IMR-90 (cell line): ENCODE data around the gene BCL11B. TPM values are rescaled to one million over a fixed set of nuclear protein-coding genes. Genes with fewer than 3 reads are reported as not detected.

Experiments
- ATAC-seq: fragments of 200-7000 bp; cut with Tn5 transposase; 2 replicates; pipeline ENCODE4 v1.9.1; 2020; ENCODE audit warnings: low read depth, mild to moderate bottlenecking, moderate library complexity
- BruUV-seq: library from RNA; stranded (reverse); fragments of 400-500 nt; replicated peaks from 2 replicates; lab custom pipeline; 2021; lab: Mats Ljungman, UMichigan
- CTCF ChIA-PET: fragments of 300-600 bp; formaldehyde crosslinking; extraction: SDS; loops from one replicate; lab custom pipeline; 2021; ENCODE audit warnings: antibody characterized with exemption; lab: Yijun Ruan, JAX
- POLR2A ChIA-PET: fragments of 300-600 bp; sonication (Branson Sonifier 250); formaldehyde crosslinking; loops from one replicate; lab custom pipeline; 2022; ENCODE audit warnings: antibody characterized with exemption; ENCODE audit not compliant: unreplicated experiment; lab: Charles Lee
- DNase-seq: peaks from one replicate; pipeline ENCODE4 v3.0.0; 2013
- H2AFZ ChIP-seq: replicated peaks from 2 replicates; pipeline ENCODE3; 2013; ENCODE audit warnings: low read length, mild to moderate bottlenecking; ENCODE audit not compliant: poor library complexity
- H2AK5ac ChIP-seq: 2 replicates; pipeline ENCODE4 v1.6.1; 2013; ENCODE audit warnings: low read depth, low read length, inconsistent platforms
- H2AK9ac ChIP-seq: replicated peaks from 2 replicates; pipeline ENCODE3; 2013; ENCODE audit warnings: mild to moderate bottlenecking, low read depth, low read length, moderate library complexity; ENCODE audit not compliant: poor library complexity
- H2BK120ac ChIP-seq: 2 replicates; pipeline ENCODE4 v1.6.1; 2013; ENCODE audit warnings: low read depth, low read length, inconsistent platforms
- H2BK15ac ChIP-seq: 3 replicates; pipeline ENCODE4 v1.6.1; 2013; ENCODE audit warnings: low read depth, low read length, inconsistent platforms
- H2BK20ac ChIP-seq: 2 replicates; pipeline ENCODE4 v1.6.1; 2013; ENCODE audit warnings: low read depth, mild to moderate bottlenecking, inconsistent platforms, low read length, moderate library complexity
- H2BK5ac ChIP-seq: 2 replicates; pipeline ENCODE4 v1.6.1; 2013; ENCODE audit warnings: mild to moderate bottlenecking, low read depth, low read length, inconsistent platforms; ENCODE audit not compliant: poor library complexity, severe bottlenecking
- H3K14ac ChIP-seq: replicated peaks from 2 replicates; pipeline ENCODE4 v1.6.1; 2013; ENCODE audit warnings: low read depth, low read length, inconsistent platforms
- H3K18ac ChIP-seq: 2 replicates; pipeline ENCODE4 v1.6.1; 2013; ENCODE audit warnings: low read depth, low read length, control low read depth
- H3K23ac ChIP-seq: 2 replicates; pipeline ENCODE4 v1.6.1; 2013; ENCODE audit warnings: low read depth, low read length, inconsistent platforms
- H3K27ac ChIP-seq: 2 replicates; pipeline ENCODE4 v1.5.1; 2013; ENCODE audit warnings: mild to moderate bottlenecking, control low read depth, low read length; ENCODE audit not compliant: insufficient read depth
- H3K27me3 ChIP-seq: 2 replicates; pipeline ENCODE4 v1.6.1; 2013; ENCODE audit warnings: low read length; ENCODE audit not compliant: control insufficient read depth, insufficient read depth
- H3K36me3 ChIP-seq: 2 replicates; pipeline ENCODE4 v1.6.1; 2013; ENCODE audit warnings: low read length, mixed read lengths; ENCODE audit not compliant: control insufficient read depth, insufficient read depth
- H3K4ac ChIP-seq: 2 replicates; pipeline ENCODE4 v1.6.1; 2013; ENCODE audit warnings: low read depth, low read length, inconsistent platforms
- H3K4me1 ChIP-seq: 2 replicates; pipeline ENCODE4 v1.6.1; 2013; ENCODE audit warnings: low read length, mixed read lengths; ENCODE audit not compliant: control insufficient read depth, insufficient read depth
- H3K4me2 ChIP-seq: 2 replicates; pipeline ENCODE4 v1.6.1; 2013; ENCODE audit warnings: low read depth, mild to moderate bottlenecking, control low read depth, low read length, moderate library complexity
- H3K4me3 ChIP-seq: 2 replicates; pipeline ENCODE4 v1.5.1; 2013; ENCODE audit warnings: low read depth, mild to moderate bottlenecking, control low read depth, low read length, moderate library complexity; ENCODE audit not compliant: insufficient read depth
- H3K56ac ChIP-seq: 2 replicates; pipeline ENCODE4 v1.6.1; 2013; ENCODE audit warnings: low read length, inconsistent platforms; ENCODE audit not compliant: insufficient read depth; ENCODE audit errors: extremely low read depth
- H3K79me1 ChIP-seq, 2 experiments: 2 replicates each; pipeline ENCODE4 v1.6.1; 2013; ENCODE audit warnings: low read length in 2 of 2, inconsistent platforms in 1 of 2, low read depth in 1 of 2
- H3K9ac ChIP-seq: 2 replicates; pipeline ENCODE4 v1.6.1; 2013; ENCODE audit warnings: low read depth, low read length, control low read depth
- H3K9me1 ChIP-seq: 2 replicates; pipeline ENCODE4 v1.6.1; 2013; ENCODE audit warnings: low read length, inconsistent platforms; ENCODE audit not compliant: insufficient read depth
- H3K9me3 ChIP-seq: 2 replicates; pipeline ENCODE4 v1.6.1; 2013; ENCODE audit warnings: low read length; ENCODE audit not compliant: control insufficient read depth, insufficient read depth
- H4K20me1 ChIP-seq: 2 replicates; pipeline ENCODE4 v1.6.1; 2013; ENCODE audit warnings: low read length, inconsistent platforms; ENCODE audit not compliant: insufficient read depth
- H4K5ac ChIP-seq: 2 replicates; pipeline ENCODE4 v1.6.1; 2013; ENCODE audit warnings: mild to moderate bottlenecking, low read depth, low read length, control low read depth
- H4K8ac ChIP-seq, 2 experiments: 2 replicates each; pipeline ENCODE4 v1.6.1; 2013; ENCODE audit warnings: low read depth in 2 of 2, low read length in 2 of 2, control low read depth in 1 of 2, inconsistent platforms in 1 of 2
- H4K91ac ChIP-seq: 2 replicates; pipeline ENCODE4 v1.6.1; 2013; ENCODE audit warnings: low read depth, low read length, inconsistent platforms; ENCODE audit not compliant: insufficient read depth
- BHLHE40 ChIP-seq: fragments of 150-350 bp; IDR thresholded peaks from 2 replicates; pipeline ENCODE4 v1.6.1; 2016; ENCODE audit warnings: mild to moderate bottlenecking, low read depth, low read length
- CEBPB ChIP-seq: IDR thresholded peaks from 2 replicates; pipeline ENCODE4 v1.6.1; 2012; ENCODE audit warnings: low read depth, low read length, improper control_type of control experiment
- CHD1 ChIP-seq: IDR thresholded peaks from 2 replicates; pipeline ENCODE4 v1.6.1; 2012; ENCODE audit warnings: low read depth, low read length, improper control_type of control experiment
- CTCF ChIP-seq: conservative IDR thresholded peaks from 2 replicates; pipeline ENCODE4 v1.5.1; 2012; ENCODE audit warnings: mild to moderate bottlenecking, low read depth, low read length, improper control_type of control experiment
- ELK1 ChIP-seq: fragments of 150-350 bp; IDR thresholded peaks from 2 replicates; pipeline ENCODE4 v1.6.1; 2016; ENCODE audit warnings: low read depth, mild to moderate bottlenecking, low read length, moderate library complexity, borderline replicate concordance
- FOS ChIP-seq: fragments of 150-350 bp; IDR thresholded peaks from 2 replicates; pipeline ENCODE4 v1.6.1; 2016; ENCODE audit warnings: low read depth, low read length
- MAFK ChIP-seq: IDR thresholded peaks from 2 replicates; pipeline ENCODE4 v1.6.1; 2012; ENCODE audit warnings: low read depth, low read length, improper control_type of control experiment
- MAZ ChIP-seq: IDR thresholded peaks from 2 replicates; pipeline ENCODE4 v1.6.1; 2012; ENCODE audit warnings: low read depth, mild to moderate bottlenecking, low read length, improper control_type of control experiment, moderate library complexity, borderline replicate concordance
- MXI1 ChIP-seq: IDR thresholded peaks from 2 replicates; pipeline ENCODE4 v1.6.1; 2012; ENCODE audit warnings: low read depth, mild to moderate bottlenecking, low read length, moderate library complexity, borderline replicate concordance
- NFE2L2 ChIP-seq: fragments of 150-350 bp; IDR thresholded peaks from 2 replicates; pipeline ENCODE4 v1.6.1; 2016; ENCODE audit warnings: low read depth, mild to moderate bottlenecking, low read length
- POLR2A ChIP-seq: IDR thresholded peaks from 2 replicates; pipeline ENCODE4 v1.6.1; 2012; ENCODE audit warnings: mild to moderate bottlenecking, low read depth, low read length
- RAD21 ChIP-seq: IDR thresholded peaks from 2 replicates; pipeline ENCODE4 v1.6.1; 2012; ENCODE audit warnings: low read length, improper control_type of control experiment
- RCOR1 ChIP-seq: IDR thresholded peaks from 2 replicates; pipeline ENCODE4 v1.6.1; 2012; ENCODE audit warnings: mild to moderate bottlenecking, low read length, improper control_type of control experiment; ENCODE audit not compliant: insufficient replicate concordance
- RFX5 ChIP-seq: IDR thresholded peaks from 2 replicates; pipeline ENCODE4 v1.8.0; 2012; ENCODE audit warnings: low read depth, mild to moderate bottlenecking, low read length, moderate library complexity
- SMC3 ChIP-seq: fragments of 150-350 bp; IDR thresholded peaks from 2 replicates; pipeline ENCODE4 v1.6.1; 2016; ENCODE audit warnings: low read depth, mild to moderate bottlenecking, antibody characterized with exemption, low read length, moderate library complexity
- USF2 ChIP-seq: fragments of 150-350 bp; IDR thresholded peaks from 2 replicates; pipeline ENCODE4 v1.6.1; 2017; ENCODE audit warnings: mild to moderate bottlenecking, antibody characterized with exemption, low read length, low read depth
- WGBS, 2 experiments: methylation state at CpG; one replicate each; pipeline versions ENCODE4 v1.1.5 to v1.1.7; 2013; ENCODE audit warnings: missing lambda C conversion rate in 2 of 2; ENCODE audit not compliant: insufficient read length in 1 of 2; ENCODE audit errors: extremely low coverage in 2 of 2; 5-methylcytosine and 5-hydroxymethylcytosine counted together
- dilution Hi-C: fragments of 300-500 bp; cut with HindIII; formaldehyde crosslinking; loops from one replicate; pipeline ENCODE4 v1.14.3; 2018; ENCODE audit warnings: low sequenced_read_pairs; ENCODE audit not compliant: unreplicated experiment
- in situ Hi-C: fragments of 300-500 bp; cut with MboI; formaldehyde crosslinking; loops from 3 replicates; pipeline ENCODE4 v1.14.3; 2019; ENCODE audit warnings: low sequenced_read_pairs, inconsistent platforms, mixed read lengths
- intact Hi-C: fragments of 100-400 bp; cut with micrococcal nuclease; formaldehyde crosslinking; loops from 2 replicates; pipeline ENCODE4 v1.10.0; 2022
- polyA plus RNA-seq, 3 experiments: library from polyadenylated mRNA; depleted of rRNA; stranded (reverse); fragments of >200 nt; gene quantifications; 2 replicates each; pipeline ENCODE4 v1.2.3, GENCODE V29; 2012; ENCODE audit warnings: low replicate concordance in 1 of 3
- total RNA-seq: library from RNA; depleted of rRNA; stranded (reverse); fragments of >200 nt; gene quantifications from 2 replicates; pipeline ENCODE4 v1.2.3, GENCODE V29; 2012

Gene BCL11B
- total and polyA plus RNA-seq, 2 of the 4 experiments (the other 2 are of a cell fraction) = under 0.01 TPM; not detected in 1

- intact Hi-C loops = no loop called here
- no peak overlapping the region for H3K4me2 ChIP-seq
- dilution Hi-C loops = no loop called here
- no peak overlapping the region for H2BK15ac ChIP-seq
- H3K27me3 ChIP-seq = no peaks in the 10 kb centered on the region
- H3K23ac ChIP-seq = no peak overlapping the region
- H3K4me1 ChIP-seq = no peaks in the 10 kb centered on the region
- no peak overlapping the region for H3K4ac ChIP-seq
- H3K9ac ChIP-seq = no peak overlapping the region
- no peaks in the 10 kb centered on the region for H3K79me1 ChIP-seq
- no peaks in the 10 kb centered on the region for H3K9me1 ChIP-seq
- H2AK9ac ChIP-seq = no peak overlapping the region
- no peak overlapping the region for H4K8ac ChIP-seq
- in situ Hi-C loops = no loop called here
- no peak overlapping the region for H3K27ac ChIP-seq
- H4K91ac ChIP-seq = no peak overlapping the region
- H3K4me3 ChIP-seq = no peak overlapping the region
- H2AFZ ChIP-seq = no peak overlapping the region
- H3K14ac ChIP-seq = no peak overlapping the region
- ChIA-PET POLR2A (no interaction called here), CTCF (no interaction called here)
- no peak overlapping the region for H2BK120ac ChIP-seq
- no peak overlapping the region for H3K18ac ChIP-seq
- H3K56ac ChIP-seq = no peak overlapping the region
- no peaks in the 10 kb centered on the region for H4K20me1 ChIP-seq
- no peak for TF ChIP-seq CHD1
- no peak for TF ChIP-seq CEBPB
- TF ChIP-seq RCOR1 = no peak
- TF ChIP-seq USF2 = no peak
- TF ChIP-seq MAZ = no peak
- no peak for TF ChIP-seq SMC3
- TF ChIP-seq RAD21 = no peak
- no peak for TF ChIP-seq ELK1
- no peak for TF ChIP-seq RFX5
- no peak for TF ChIP-seq NFE2L2
- TF ChIP-seq MXI1 = no peak
- no peak for TF ChIP-seq BHLHE40
- TF ChIP-seq CTCF = no peak
- TF ChIP-seq POLR2A = no peak
- TF ChIP-seq FOS = no peak
- TF ChIP-seq MAFK = no peak
- WGBS, 2 experiments = 36% methylated on average over 3 of the region's 5 CpGs; no CpG with 5 or more reads in 1 of the 2 experiments
- BruUV-seq = no TSS peak
- H2AK5ac ChIP-seq = no peak overlapping the region
- H3K36me3 ChIP-seq = no peaks in the 10 kb centered on the region
- H4K5ac ChIP-seq = no peak overlapping the region
- no peak overlapping the region for H2BK5ac ChIP-seq
- no peak overlapping the region for H2BK20ac ChIP-seq
- H3K9me3 ChIP-seq = peaks cover 48% of the 10 kb centered on the region
- ATAC-seq (no peak), DNase-seq (no peak)
These were observed 136.0 kb downstream of the BCL11B start for GRCh38 chr14:99136047-99136400.
